Measurements from ENCODE around the gene DNAJB14. TPM values are rescaled to one million over a fixed set of nuclear protein-coding genes. Genes with fewer than 3 reads are reported as not detected.
"Not testable (repeated sequence)": the region's sequence is repeated elsewhere in the genome, so short reads cannot be mapped to it uniquely, and the experiment has no call there.

DNAJB14 gene
- 10 to 100 TPM; 33.3 to 34.1 TPM for total RNA-seq

GRCh38 chr4:99946356-99947189, at the start of gene DNAJB14:
DNAJB14 (minus strand) TSS chr4:99946618; CDS start chr4:99946571, 47 bp downstream.
- DNase-seq = peak; percentile 89
- peak within 1 kb of the TSS; percentile 98 for H3K4me3 Mint-ChIP-seq
- H3K27ac Mint-ChIP-seq = peak within 1 kb of the TSS; percentile 95
- peaks cover 39% of the 10 kb centered on the region for H3K4me1 Mint-ChIP-seq
- peaks cover 49% of the 10 kb centered on the region for H3K36me3 Mint-ChIP-seq
- no peaks in the 10 kb centered on the region for H3K27me3 Mint-ChIP-seq
- H3K9me3 Mint-ChIP-seq = peaks cover 8% of the 10 kb centered on the region

- DNase-seq = no peak
- H3K36me3 Mint-ChIP-seq = no peaks in the 10 kb centered on the region
- no peak overlapping the region for H3K27ac Mint-ChIP-seq
- H3K4me1 Mint-ChIP-seq = no peaks in the 10 kb centered on the region
- no peak overlapping the region for H3K4me3 Mint-ChIP-seq
- H3K9me3 Mint-ChIP-seq = no peaks in the 10 kb centered on the region
- H3K27me3 Mint-ChIP-seq = peaks cover 4% of the 10 kb centered on the region
These were observed 45.3 kb upstream of the DNAJB14 start for GRCh38 chr4:99991741-99992140.

GRCh38 chr4:99987681-99988080, 41.3 kb upstream of the DNAJB14 start:
- Mint-ChIP-seq H3K4me3 (no peak overlapping the region), H3K36me3 (no peaks in the 10 kb centered on the region), H3K4me1 (no peaks in the 10 kb centered on the region), H3K9me3 (no peaks in the 10 kb centered on the region), H3K27ac (no peak overlapping the region), H3K27me3 (no peaks in the 10 kb centered on the region)
- DNase-seq = no peak

- H3K4me3 Mint-ChIP-seq = no peak overlapping the region
- H3K9me3 Mint-ChIP-seq = no peaks in the 10 kb centered on the region
- no peak overlapping the region for H3K27ac Mint-ChIP-seq
- no peak for DNase-seq
- no peaks in the 10 kb centered on the region for H3K36me3 Mint-ChIP-seq
- no peaks in the 10 kb centered on the region for H3K27me3 Mint-ChIP-seq
- H3K4me1 Mint-ChIP-seq = no peaks in the 10 kb centered on the region
These were observed 40.4 kb upstream of the DNAJB14 start for GRCh38 chr4:99986792-99987191.

- Mint-ChIP-seq H3K9me3 (peaks cover 3% of the 10 kb centered on the region), H3K4me1 (no peaks in the 10 kb centered on the region), H3K4me3 (no peak overlapping the region), H3K27ac (no peak overlapping the region), H3K27me3 (no peaks in the 10 kb centered on the region), H3K36me3 (no peaks in the 10 kb centered on the region)
- DNase-seq = no peak
These were observed 37.0 kb upstream of the DNAJB14 start for GRCh38 chr4:99983289-99983943.

- DNase-seq = no peak
- Mint-ChIP-seq H3K27ac (no peak overlapping the region), H3K36me3 (no peaks in the 10 kb centered on the region), H3K9me3 (peaks cover 13% of the 10 kb centered on the region), H3K4me3 (no peak overlapping the region), H3K27me3 (no peaks in the 10 kb centered on the region), H3K4me1 (no peaks in the 10 kb centered on the region)
These were observed 33.5 kb upstream of the DNAJB14 start for GRCh38 chr4:99979872-99980271.

GRCh38 chr4:99971453-99972111, 25.2 kb upstream of the DNAJB14 start:
- Mint-ChIP-seq H3K36me3 (no peaks in the 10 kb centered on the region), H3K27me3 (no peaks in the 10 kb centered on the region), H3K4me1 (no peaks in the 10 kb centered on the region), H3K4me3 (no peak overlapping the region), H3K9me3 (peaks cover 9% of the 10 kb centered on the region), H3K27ac (no peak overlapping the region)
- no peak for DNase-seq

GRCh38 chr4:99968330-99968729, 21.9 kb upstream of the DNAJB14 start:
- Mint-ChIP-seq H3K4me1 (peaks cover 10% of the 10 kb centered on the region), H3K36me3 (no peaks in the 10 kb centered on the region), H3K4me3 (no peak overlapping the region), H3K27ac (no peak overlapping the region), H3K9me3 (peaks cover 2% of the 10 kb centered on the region), H3K27me3 (no peaks in the 10 kb centered on the region)
- no peak for DNase-seq

- Mint-ChIP-seq H3K4me1 (peaks cover 10% of the 10 kb centered on the region), H3K9me3 (no peaks in the 10 kb centered on the region), H3K27me3 (no peaks in the 10 kb centered on the region)
These were observed 20.3 kb upstream of the DNAJB14 start for GRCh38 chr4:99966692-99967091.

GRCh38 chr4:99965674-99966350, 19.4 kb upstream of the DNAJB14 start:
- DNase-seq = no peak
- Mint-ChIP-seq H3K4me1 (peaks cover 10% of the 10 kb centered on the region), H3K9me3 (no peaks in the 10 kb centered on the region), H3K27ac (no peak overlapping the region), H3K27me3 (no peaks in the 10 kb centered on the region), H3K4me3 (no peak overlapping the region), H3K36me3 (no peaks in the 10 kb centered on the region)

More at GRCh38 chr4:99966692-99967091, 20.3 kb upstream of the DNAJB14 start:
- no peaks in the 10 kb centered on the region for H3K36me3 Mint-ChIP-seq
- H3K4me3 Mint-ChIP-seq = no peak overlapping the region
- H3K27ac Mint-ChIP-seq = no peak overlapping the region
- no peak for DNase-seq

GRCh38 chr4:99965173-99965572, 18.8 kb upstream of the DNAJB14 start:
- Mint-ChIP-seq H3K4me1 (peaks cover 10% of the 10 kb centered on the region), H3K9me3 (no peaks in the 10 kb centered on the region), H3K27me3 (no peaks in the 10 kb centered on the region), H3K4me3 (no peak overlapping the region), H3K27ac (no peak overlapping the region), H3K36me3 (no peaks in the 10 kb centered on the region)
- DNase-seq = no peak

- Mint-ChIP-seq H3K36me3 (peaks cover 14% of the 10 kb centered on the region), H3K4me1 (peaks cover 10% of the 10 kb centered on the region), H3K27ac (no peak overlapping the region), H3K27me3 (no peaks in the 10 kb centered on the region), H3K9me3 (peaks cover 7% of the 10 kb centered on the region), H3K4me3 (no peak overlapping the region)
- DNase-seq = no peak
These were observed 15.3 kb upstream of the DNAJB14 start for GRCh38 chr4:99961711-99962110.

- Mint-ChIP-seq H3K4me1 (peaks cover 6% of the 10 kb centered on the region), H3K4me3 (no peak overlapping the region), H3K36me3 (peaks cover 16% of the 10 kb centered on the region), H3K27ac (no peak overlapping the region), H3K27me3 (no peaks in the 10 kb centered on the region), H3K9me3 (peaks cover 11% of the 10 kb centered on the region)
- no peak for DNase-seq
These were observed 14.2 kb upstream of the DNAJB14 start for GRCh38 chr4:99960648-99961047.

- Mint-ChIP-seq H3K9me3 (peaks cover 11% of the 10 kb centered on the region), H3K36me3 (peaks cover 19% of the 10 kb centered on the region)
- H3K27ac Mint-ChIP-seq, DNase-seq, H3K27me3 Mint-ChIP-seq, H3K4me1 Mint-ChIP-seq, H3K4me3 Mint-ChIP-seq: not testable (repeated sequence)
These were observed 11.8 kb upstream of the DNAJB14 start for GRCh38 chr4:99958207-99958606.

- Mint-ChIP-seq H3K4me3 (no peak overlapping the region), H3K9me3 (peaks cover 2% of the 10 kb centered on the region), H3K27me3 (no peaks in the 10 kb centered on the region), H3K27ac (no peak overlapping the region), H3K36me3 (peaks cover 19% of the 10 kb centered on the region), H3K4me1 (peaks cover 22% of the 10 kb centered on the region)
- no peak for DNase-seq
These were observed 4.5 kb upstream of the DNAJB14 start for GRCh38 chr4:99950913-99951254.
